Activated CD4-positive, alpha-beta T cell treated with anti-CD3 and anti-CD28 coated beads, Interleukin-2, amount 50 U/mL, for 1 hour (primary cell): ENCODE results near the gene ZNF783.
"Not testable (repeated sequence)": the region's sequence is repeated elsewhere in the genome, so short reads cannot be mapped to it uniquely, and the experiment has no call there.

ENCODE experiments used
- DNase-seq: peaks from one replicate; pipeline ENCODE4 v3.0.0-alpha.2; 2020

ZNF783 gene

DNA sequence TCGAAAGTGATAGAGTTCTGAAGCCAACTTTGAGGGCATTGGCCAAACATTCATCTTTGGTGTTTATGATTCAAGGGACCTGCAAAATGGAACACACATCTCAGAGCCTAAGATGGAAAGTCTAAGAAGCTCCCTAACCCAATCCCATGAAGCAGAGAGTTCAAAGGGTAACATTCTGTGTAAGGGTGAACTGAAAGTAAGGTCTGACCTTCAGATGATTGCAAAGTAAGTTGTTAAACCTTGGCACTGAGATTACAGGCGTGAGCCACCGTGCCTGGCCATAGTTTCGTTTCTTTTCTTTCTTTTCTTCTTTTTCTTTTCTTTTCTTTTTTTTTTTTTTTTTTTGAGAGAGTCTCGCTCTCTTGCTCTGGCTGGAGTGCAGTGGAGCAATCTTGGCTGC lies 20.3 kb upstream of the ZNF783 start:
- no peak for DNase-seq

GRCh38 chr7:149245244-149245643 lies 16.8 kb upstream of the ZNF783 start:
- DNase-seq = no peak

- no peak for DNase-seq
These were observed 16.3 kb upstream of the ZNF783 start for GRCh38 chr7:149245744-149246143.

GRCh38 chr7:149248777-149249176 lies 13.2 kb upstream of the ZNF783 start:
- no peak for DNase-seq

DNA sequence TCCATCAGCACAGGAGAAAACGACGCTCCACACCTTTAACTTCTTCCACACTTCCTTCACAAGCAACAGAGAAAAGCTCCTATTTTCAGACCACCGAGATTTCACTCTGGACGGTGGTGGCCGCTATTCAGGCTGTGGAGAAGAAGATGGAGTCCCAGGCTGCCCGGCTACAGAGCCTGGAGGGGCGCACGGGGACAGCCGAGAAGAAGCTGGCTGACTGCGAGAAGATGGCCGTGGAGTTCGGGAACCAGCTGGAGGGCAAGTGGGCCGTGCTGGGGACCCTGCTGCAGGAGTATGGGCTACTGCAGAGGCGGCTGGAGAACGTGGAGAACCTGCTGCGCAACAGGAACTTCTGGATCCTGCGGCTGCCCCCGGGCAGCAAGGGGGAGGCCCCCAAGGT lies 11.8 kb upstream of the ZNF783 start:
- DNase-seq = not testable (repeated sequence)

GRCh38 chr7:149251518-149251917 lies 10.5 kb upstream of the ZNF783 start:
- not testable (repeated sequence) for DNase-seq

- DNase-seq = no peak
These were observed 9.6 kb upstream of the ZNF783 start for GRCh38 chr7:149252378-149252777.

DNA sequence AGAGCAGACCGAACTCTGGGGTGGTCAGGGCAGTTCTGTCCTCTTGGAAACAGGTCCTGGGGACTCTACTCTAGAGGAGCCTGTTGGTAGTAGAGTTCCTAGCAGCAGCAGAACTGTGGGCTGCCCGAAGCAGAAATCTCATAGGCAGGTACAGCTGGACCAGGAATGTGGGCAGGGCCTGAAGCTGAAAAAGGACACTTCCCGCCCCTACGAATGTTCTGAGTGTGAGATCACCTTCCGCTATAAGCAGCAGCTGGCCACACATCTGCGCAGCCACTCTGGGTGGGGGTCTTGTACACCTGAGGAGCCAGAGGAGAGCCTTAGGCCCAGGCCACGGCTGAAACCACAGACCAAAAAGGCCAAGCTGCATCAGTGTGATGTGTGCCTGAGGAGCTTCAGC lies 8.3 kb upstream of the ZNF783 start:
- DNase-seq = no peak

DNA sequence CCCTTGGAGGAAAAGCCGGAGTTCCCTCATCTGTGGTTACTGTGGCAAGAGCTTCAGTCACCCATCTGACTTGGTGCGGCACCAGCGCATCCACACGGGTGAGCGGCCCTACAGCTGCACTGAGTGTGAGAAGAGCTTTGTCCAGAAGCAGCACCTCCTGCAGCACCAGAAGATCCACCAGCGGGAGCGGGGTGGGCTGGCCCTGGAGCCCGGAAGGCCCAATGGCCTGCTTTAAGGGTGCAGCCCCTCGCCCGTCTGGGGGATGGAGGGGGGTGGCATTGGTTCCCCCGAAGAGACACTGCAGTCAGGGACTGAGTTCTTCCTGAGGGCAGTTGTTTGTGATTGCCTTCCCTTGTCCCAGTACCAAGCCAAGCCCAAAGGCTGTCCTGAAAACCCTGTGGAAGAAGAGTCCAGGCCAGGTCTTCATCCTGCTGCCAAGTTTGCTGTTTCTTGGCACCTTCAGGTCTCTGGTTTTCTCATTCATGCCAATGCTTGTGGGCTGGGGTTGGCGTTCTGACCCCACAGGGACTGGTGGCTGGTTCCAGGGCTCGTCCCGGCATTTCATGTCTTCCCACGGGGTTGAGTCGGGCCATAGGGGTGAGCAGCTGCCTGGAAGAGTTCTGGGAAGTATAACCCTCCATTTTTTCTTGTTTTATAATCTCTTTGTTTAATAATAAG lies 7.7 kb upstream of the ZNF783 start:
- DNase-seq = no peak

DNA sequence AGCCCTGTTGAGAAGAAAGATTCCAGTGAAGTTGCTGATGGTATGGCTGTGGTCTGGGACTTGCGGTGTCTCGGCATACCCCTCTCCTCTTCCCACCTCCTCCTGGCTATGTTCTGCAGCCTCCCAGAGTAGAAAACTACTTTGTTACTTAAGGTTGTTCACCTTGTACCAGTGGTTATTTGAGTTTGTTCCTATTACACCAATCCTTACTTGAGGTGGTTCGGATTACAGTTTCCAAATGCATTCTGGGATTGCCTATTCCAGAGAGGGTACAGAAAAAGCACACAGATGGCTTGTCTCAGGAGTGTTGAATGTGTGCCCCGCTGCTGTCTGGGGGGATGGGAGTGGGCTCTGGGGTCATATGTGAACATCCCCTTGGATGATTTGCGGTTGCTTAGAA lies 6.8 kb upstream of the ZNF783 start:
- DNase-seq = no peak

- no peak for DNase-seq
These were observed 5.4 kb upstream of the ZNF783 start for GRCh38 chr7:149256568-149256967.

GRCh38 chr7:149257146-149257545 lies 4.8 kb upstream of the ZNF783 start:
- DNase-seq = no peak

GRCh38 chr7:149261316-149261828 lies 624 bp upstream of the ZNF783 start:
- no peak for DNase-seq

DNA sequence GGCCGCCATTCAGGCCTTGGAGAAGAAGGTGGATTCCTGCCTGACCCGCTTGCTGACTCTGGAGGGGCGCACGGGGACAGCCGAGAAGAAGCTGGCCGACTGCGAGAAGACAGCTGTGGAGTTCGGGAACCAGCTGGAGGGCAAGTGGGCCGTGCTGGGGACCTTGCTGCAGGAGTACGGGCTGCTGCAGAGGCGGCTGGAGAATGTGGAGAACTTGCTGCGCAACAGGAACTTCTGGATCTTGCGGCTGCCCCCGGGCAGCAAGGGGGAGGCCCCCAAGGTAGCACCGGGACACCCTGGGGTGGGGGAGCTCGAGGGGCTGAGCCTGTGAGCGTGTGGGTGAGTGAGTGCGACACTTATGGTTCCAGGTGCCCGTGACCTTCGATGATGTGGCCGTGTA lies 4.5 kb downstream of the ZNF783 start:
- DNase-seq = no peak

GRCh38 chr7:149267733-149268132 lies 5.7 kb downstream of the ZNF783 start:
- DNase-seq = no peak

DNA sequence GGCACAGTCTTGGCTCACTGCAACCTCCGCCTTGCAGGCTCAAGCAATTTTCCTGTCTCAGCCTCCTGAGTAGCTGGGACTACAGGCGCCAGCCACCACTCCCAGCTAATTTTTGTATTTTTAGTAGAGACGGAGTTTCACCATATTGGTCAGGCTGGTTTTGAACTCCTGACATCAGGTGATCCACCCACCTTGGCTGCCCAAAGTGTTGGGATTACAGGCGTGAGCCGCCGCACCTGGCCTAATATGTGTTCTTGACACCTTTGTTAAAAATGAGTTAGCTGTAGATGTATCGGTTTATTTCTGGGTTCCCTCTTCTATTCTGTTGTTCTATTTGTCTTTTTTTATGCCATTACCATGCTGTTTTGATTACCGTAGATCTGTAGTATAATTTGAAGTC lies 12.4 kb downstream of the ZNF783 start:
- not testable (repeated sequence) for DNase-seq

GRCh38 chr7:149277871-149278270 lies 15.9 kb downstream of the ZNF783 start:
- no peak for DNase-seq

- no peak for DNase-seq
These were observed 16.4 kb downstream of the ZNF783 start for GRCh38 chr7:149278396-149278795.

DNA sequence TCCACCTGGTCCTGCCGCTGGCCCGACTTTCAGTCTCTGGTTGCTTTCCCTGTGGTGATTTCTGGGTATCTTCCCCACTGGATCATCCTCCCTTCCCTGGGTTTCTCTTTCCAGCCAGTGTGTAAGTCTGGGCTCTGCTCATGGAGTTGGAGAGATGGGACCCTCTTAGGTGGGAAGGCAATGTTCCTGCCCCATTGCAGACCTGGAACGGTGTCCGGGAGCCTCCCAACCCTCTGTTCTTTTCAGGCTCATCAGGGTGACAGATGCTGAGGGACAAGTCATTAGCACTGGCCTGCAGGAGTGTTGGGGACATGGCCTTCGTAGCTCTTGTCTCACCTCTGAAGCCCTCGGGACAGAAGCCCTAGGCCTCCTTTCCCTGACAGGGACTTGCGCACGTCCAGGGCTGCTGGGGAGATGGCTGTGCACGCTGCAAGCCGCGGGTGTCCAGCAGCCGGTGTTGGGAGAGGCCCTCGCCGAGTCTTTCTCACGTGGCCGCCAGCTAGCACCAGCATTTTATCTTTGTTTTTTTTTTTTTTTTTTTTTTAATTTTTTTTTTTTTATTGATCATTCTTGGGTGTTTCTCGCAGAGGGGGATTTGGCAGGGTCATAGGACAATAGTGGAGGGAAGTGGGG lies 17.2 kb downstream of the ZNF783 start:
- DNase-seq = no peak

- DNase-seq = no peak
These were observed 18.2 kb downstream of the ZNF783 start for GRCh38 chr7:149280151-149280550.

DNA sequence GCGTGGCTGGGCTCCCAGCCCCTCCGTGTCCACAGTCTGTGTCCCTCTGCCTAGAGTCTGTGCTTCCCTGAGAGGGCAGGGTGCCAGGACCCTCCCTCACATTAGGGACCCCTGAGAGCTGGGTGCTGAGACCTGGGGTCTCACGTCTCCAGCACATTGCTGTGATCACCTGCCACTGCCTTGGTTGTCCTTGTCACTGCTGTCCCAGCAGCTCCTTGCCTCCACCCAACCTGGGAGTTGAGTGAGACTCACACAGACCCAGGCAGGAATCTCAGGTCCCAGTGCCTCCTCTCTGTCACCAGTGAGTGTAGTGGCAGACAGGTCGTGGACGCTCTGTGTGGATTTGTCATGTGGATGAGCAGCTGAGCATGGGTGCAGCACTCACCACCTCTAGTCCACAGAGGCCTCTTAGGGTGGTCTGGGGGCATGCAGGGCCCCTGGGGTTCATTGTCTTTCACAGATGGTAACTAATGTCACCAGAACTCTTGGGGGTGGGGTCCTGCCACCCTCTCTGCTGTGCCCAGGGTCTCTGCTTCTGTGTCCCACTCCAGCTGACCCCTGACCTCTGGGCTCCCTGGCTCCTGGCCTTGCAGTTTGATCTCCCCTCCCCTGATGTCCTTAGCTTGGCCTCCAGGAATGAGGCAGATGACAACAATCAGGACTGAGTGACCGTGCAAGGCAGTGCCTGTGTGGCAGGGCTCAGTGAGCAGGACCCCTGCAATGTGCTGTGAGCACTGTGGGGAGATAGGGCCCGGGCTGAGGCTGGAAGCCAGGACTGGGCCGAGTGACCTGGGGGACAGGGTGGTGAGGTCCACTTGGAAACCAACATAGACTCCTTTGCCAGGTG lies 18.9 kb downstream of the ZNF783 start:
- no peak for DNase-seq

DNA sequence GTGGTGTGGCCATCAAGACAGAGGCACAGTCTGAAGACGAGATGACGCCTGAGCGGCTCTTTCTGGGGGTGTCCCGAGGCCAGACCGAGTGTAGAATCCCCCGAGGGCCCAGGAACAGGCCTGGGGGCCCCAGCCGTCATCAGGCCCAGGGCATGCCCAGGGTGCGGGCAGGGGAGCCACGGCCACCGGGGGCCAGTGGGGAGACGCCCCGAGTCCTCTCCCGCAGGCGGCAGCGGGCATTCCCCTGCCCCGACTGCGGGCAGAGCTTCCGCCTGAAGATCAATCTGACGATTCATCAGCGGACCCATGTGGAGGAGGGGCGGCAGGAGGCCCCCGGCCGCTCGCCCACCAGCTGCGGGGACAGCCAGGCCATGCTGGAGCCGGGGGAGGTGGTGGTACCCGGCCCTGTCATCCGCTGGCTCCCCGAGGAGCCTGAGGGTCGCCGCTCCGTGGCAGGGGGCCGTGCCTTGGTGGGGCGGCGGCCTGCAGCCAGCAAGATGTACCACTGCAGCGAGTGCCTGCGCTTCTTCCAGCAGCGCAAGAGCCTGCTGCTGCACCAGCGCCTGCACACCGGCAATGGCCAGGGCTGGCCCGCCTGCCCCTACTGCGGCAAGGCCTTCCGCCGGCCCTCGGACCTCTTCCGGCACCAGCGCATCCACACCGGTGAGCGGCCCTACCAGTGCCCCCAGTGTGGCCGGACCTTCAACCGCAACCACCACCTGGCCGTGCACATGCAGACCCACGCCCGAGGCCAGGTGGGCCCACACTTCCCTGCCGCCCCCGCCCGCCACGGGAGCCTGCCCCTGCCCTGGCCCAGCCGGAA lies 19.7 kb downstream of the ZNF783 start:
- no peak for DNase-seq

- no peak for DNase-seq
These were observed 20.3 kb downstream of the ZNF783 start for GRCh38 chr7:149282331-149282655.
